HCEC 1CT (cell line): ENCODE measurements around the gene CDKN2C.
"Not testable (repeated sequence)": the region's sequence is repeated elsewhere in the genome, so short reads cannot be mapped to it uniquely, and the experiment has no call there.

Source experiments
- DNase-seq: peaks from one replicate; pipeline ENCODE4 v3.0.0-alpha.2; 2017

The CDKN2C gene

GRCh38 chr1:50969611-50970508 is at the start of gene CDKN2C:
CDKN2C (plus strand) TSS chr1:50970245; CDS start chr1:50970369, 124 bp downstream.
- DNase-seq, result peak; percentile 79

GRCh38 chr1:50920409-50920808 is 49.6 kb upstream of the CDKN2C start:
- no peak for DNase-seq

DNA sequence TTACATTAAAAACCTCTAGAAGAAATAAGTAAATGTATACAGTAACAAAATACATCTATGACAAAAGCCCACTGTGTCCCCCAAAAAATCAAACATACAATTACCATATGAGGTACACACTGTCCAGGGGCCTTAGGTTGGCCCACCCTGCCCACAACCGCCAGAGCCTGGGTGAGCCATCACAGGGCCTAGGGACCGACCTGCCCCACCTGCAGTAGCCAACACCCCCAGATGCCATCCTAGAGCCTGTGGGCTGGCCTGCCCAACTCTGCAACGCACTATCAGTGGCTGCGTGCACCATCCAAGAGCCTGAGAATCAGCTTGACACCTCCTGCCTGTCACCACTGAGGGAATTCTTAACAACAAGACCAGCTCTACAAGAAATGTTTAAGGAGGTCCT is 49.0 kb upstream of the CDKN2C start:
- no peak for DNase-seq

GRCh38 chr1:50923564-50923963 is 46.5 kb upstream of the CDKN2C start:
- DNase-seq, result no peak

DNA sequence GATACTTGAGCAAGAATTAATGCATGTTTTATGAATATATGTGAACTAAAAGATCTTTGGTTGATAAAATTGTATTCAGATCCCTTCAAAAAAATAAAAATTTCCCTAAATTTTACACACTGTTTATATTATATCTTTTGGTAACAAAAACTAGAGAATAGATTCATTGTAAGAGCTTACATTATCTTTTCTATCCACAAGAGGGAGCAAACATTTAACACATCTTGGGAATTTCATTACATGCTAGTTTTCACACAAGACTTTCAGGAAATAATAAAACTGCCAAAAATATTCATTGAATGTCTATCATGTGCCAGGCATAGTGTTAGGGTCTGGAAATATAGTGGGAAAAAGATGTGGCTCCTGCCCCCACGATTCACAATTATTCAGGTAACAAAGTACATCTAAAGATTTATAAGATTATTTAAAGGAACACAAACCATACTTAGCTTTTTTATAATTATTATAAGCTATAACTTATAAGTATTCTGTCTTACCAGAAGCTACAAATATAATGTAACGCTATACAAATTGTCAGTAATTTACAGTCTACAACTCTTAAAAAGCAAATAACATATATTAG is 40.6 kb upstream of the CDKN2C start:
- DNase-seq, result peak; percentile 51

DNA sequence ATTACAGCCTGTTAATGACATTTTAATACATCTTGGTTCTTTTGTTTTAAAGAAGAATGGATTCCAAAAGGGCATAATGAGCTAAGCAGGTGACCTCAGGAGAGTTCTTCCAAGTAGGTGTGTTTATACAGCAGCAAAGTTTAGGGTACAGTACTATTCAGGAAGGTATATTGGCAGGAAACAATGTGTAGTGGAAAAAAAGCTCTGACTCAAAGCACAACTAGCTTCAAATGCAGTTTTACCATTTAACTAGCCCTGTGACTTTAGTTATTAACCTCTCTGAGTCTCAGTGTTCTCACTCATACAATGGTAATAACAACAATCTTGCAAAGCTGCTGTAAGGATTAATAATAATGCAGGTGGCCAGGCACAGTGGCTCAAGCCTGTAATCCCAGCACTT is 39.9 kb upstream of the CDKN2C start:
- no peak for DNase-seq

- no peak for DNase-seq
These were observed 38.9 kb upstream of the CDKN2C start for GRCh38 chr1:50930965-50931737.

DNA sequence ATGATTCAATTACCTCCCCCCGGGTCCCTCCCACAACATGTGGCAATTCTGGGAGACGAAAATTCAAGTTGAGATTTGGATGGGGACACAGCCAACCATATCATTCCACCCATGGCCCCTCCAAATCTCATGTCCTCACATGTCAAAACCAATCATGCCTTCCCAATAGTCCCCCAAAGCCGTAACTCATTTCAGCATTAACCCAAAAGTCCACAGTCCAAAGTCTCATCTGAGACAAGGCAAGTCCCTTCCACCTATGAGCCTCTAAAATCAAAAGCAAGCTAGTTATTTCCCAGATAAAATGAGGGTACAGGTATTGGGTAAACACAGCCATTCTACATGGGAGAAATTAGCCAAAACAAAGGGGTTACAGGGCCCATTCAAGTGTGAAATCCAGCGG is 38.0 kb upstream of the CDKN2C start:
- not testable (repeated sequence) for DNase-seq

DNA sequence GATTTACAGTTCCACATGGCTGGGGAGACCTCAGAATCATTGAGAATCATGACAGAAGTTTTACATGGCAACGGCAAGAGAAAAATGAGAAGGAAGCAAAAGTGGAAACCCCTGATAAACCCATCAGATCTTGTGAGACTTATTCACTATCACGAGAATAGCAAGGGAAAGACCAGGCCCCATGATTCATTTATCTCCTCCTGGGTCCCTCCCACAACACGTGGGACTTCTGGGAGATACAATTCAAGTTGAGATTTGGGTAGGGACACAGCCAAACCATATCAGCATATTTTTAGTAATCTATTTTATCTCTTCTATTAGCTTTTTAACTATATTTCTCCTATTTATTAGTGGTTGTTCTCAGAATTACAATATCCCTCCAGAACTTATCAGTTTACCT is 36.3 kb upstream of the CDKN2C start:
- DNase-seq, result not testable (repeated sequence)

- no peak for DNase-seq
These were observed 35.2 kb upstream of the CDKN2C start for GRCh38 chr1:50934838-50935237.

- peak; percentile 33 for DNase-seq
These were observed 34.8 kb upstream of the CDKN2C start for GRCh38 chr1:50935276-50935675.

- DNase-seq, result peak; percentile 63
These were observed 33.7 kb upstream of the CDKN2C start for GRCh38 chr1:50936321-50936720.

DNA sequence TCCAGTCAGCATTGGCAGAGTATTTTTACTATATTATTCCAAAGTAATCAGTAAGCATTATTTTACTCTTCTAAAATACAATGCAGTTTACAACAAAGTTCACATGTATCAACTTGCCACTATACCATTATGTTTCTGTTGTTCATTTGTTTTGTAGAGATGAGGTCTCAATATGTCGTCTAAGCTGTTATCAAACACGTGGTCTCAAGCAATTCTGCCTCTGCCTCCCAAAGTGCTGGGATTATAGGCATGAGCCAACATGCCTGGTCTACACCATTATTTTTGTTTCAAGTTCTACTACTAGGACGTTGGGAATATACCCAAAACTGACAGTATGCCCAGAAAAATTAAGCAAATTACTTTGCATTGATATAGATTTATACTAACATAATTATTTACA is 29.8 kb upstream of the CDKN2C start:
- DNase-seq, result no peak

- DNase-seq, result no peak
These were observed 27.7 kb upstream of the CDKN2C start for GRCh38 chr1:50942334-50942733.

DNA sequence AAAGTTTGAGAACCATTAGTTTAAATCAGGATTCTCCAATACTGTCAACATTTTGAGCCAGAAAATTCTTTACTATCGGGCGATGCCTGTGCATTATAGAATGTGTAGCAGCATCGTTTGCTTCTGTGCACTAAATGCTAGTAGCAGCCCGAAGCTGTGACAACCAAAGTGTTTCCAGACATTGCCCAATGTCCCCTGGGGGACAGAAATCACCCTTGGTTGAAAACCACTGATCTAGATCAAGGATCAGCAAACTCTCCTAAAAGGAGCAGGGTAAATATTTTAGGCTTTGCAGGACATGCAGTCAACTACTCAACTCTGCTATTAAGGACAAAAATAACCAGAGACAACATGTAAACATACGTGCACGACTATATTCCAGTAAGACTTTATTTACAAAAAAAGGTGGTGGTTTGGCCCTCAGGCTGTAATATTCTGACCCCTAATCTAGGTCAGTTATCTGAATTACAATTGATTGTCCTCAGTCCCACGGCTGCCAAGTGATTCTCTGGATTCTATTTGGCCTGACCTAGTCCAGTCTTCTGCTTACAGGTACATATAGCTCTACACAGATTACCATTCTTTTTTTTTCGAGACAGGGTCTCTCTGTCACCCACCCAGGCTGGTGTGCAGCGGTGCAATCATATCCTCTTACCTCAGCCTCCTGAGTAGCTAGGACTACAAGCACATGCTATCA is 20.6 kb upstream of the CDKN2C start:
- no peak for DNase-seq

DNA sequence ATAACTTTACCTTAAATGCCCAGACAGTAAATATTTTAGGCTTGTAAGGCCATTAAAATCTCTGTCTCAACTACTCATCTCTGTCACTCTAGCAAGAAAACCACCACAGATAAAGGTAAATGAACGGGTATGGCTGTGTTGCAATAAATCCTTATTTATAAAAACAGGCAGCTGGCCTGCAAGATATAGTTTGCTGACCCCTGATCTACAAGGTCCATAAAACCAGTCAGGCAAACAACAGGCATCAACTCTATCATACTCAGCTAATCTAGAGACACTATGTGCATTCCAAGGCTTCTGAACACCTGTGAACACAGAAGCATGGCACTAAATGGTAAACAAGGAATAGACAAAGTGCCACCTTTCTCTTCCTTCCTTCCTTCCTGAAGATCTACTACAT is 19.6 kb upstream of the CDKN2C start:
- DNase-seq, result no peak

GRCh38 chr1:50952566-50952965 is 17.5 kb upstream of the CDKN2C start:
- not testable (repeated sequence) for DNase-seq

- DNase-seq, result no peak
These were observed 14.9 kb upstream of the CDKN2C start for GRCh38 chr1:50955116-50955515.

DNA sequence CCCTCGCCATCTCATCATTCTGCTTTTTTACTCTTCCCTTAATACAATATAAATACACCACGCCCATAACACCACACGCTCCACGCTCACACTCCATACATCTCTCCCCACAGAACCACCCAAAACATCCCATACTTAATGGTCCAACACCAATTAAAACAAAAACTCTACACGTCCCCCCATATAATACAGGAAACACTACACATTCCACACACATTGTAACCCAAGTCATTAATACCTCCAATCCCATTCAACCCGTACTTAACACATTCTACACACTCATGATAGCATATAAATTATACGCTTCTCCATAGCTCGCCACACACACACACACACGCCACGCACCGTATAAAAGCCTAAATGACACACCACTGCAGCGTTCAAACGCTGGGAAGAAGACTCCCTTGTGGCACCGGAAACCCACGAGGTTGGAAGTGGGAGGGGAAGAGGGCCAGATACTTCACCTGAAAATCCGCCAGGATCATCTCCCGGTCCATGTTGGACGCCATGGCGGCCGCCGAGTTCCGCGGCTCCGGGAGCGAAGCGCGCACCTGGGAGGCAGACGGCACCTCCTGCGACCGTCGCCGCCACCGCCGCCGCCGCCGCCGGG is 10.6 kb upstream of the CDKN2C start:
- DNase-seq, result peak; percentile 44

GRCh38 chr1:50959913-50960844 is 9.9 kb upstream of the CDKN2C start, which contains the start of gene FAF1:
FAF1 (minus strand) TSS chr1:50960267; CDS start chr1:50959811, 456 bp downstream.
- DNase-seq, result peak; percentile 96

DNA sequence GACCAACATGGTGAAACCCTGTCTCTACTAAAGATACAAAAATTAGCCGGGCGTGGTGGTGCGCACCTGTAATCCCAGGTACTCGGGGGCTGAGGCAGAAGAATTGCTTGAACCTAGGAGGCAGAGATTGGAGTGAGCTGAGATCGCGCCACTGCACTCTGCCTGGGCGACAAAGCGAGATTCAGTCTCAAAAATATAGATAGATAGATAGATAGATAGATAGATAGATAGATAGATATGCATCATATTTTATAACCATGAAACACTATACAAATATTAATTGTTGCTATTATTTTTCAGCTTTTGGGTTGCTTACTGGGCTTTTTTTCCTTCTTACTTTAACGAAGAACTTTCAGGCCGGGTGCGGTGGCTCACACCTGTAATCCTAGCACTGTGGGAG is 5.2 kb upstream of the CDKN2C start:
- DNase-seq, result no peak
